HepG2 (cell line): Measurements from ENCODE around the gene ATP2B3. TPM values are rescaled to one million over a fixed set of nuclear protein-coding genes. Genes with fewer than 3 reads are reported as not detected.
A peak's percentile ranks its signal among the peaks of the same experiment; 100 is the strongest.

Experiments
- ATAC-seq: fragments of 200-7000 bp; cut with Tn5 transposase; 3 replicates; pipeline ENCODE4 v1.9.1; 2020; ENCODE audit warnings: mild to moderate bottlenecking, moderate library complexity
- BruUV-seq: library from RNA; stranded (reverse); fragments of 400-500 nt; replicated peaks from 2 replicates; lab custom pipeline; 2021; lab: Mats Ljungman, UMichigan
- CTCF ChIA-PET: fragments of 300-600 bp; formaldehyde crosslinking; extraction: SDS; loops from one replicate; lab custom pipeline; 2021; ENCODE audit warnings: low total read pairs, inconsistent platforms, low intra/inter-chr PET ratio; lab: Yijun Ruan, JAX
- POLR2A ChIA-PET: fragments of 350-600 bp; sonication (Branson Sonifier 250); formaldehyde crosslinking; loops from one replicate; lab custom pipeline; 2020; ENCODE audit warnings: antibody characterized with exemption, inconsistent platforms; lab: Yijun Ruan, JAX
- DNase-seq: peaks from one replicate; pipeline ENCODE4 v3.0.0-alpha.2; 2015; ENCODE audit warnings: low spot score
- FAIRE-seq: peaks from 3 replicates; lab custom pipeline; 2011; peaks lifted over from hg19 to GRCh38; lab: Jason Lieb, UNC
- H2AFZ ChIP-seq: one replicate; pipeline ENCODE4 v1.6.1; 2011; ENCODE audit warnings: low read length, inconsistent platforms
- H3K27ac ChIP-seq: fragments of 300-600 bp; 3 replicates; pipeline ENCODE4 v1.8.0; 2011; ENCODE audit warnings: mixed run types, mild to moderate bottlenecking, mixed read lengths, low read length, inconsistent platforms; ENCODE audit not compliant: insufficient read depth; ENCODE audit errors: extremely low read length
- H3K27me3 ChIP-seq, 2 experiments: fragments of 200-600 bp in 1 of 2; 2 replicates in 1 of 2; 3 replicates in 1 of 2; pipeline versions ENCODE4 v1.6.0 to v1.8.0; 2011; ENCODE audit warnings: low read length in 2 of 2, mild to moderate bottlenecking in 2 of 2, moderate library complexity in 2 of 2, inconsistent platforms in 1 of 2; ENCODE audit not compliant: insufficient read depth in 2 of 2, control insufficient read depth in 1 of 2
- H3K36me3 ChIP-seq, 2 experiments: fragments of 200-600 bp in 1 of 2; replicated peaks in 1 of 2; 2 replicates in 1 of 2; 3 replicates in 1 of 2; pipeline versions ENCODE4 v1.5.1 to v1.8.0; 2011; ENCODE audit warnings: low read length in 2 of 2, inconsistent platforms in 1 of 2; ENCODE audit not compliant: insufficient read depth in 2 of 2, control insufficient read depth in 1 of 2
- H3K4me1 ChIP-seq: 2 replicates; pipeline ENCODE4 v1.5.1; 2012; ENCODE audit warnings: low read length, inconsistent platforms; ENCODE audit not compliant: insufficient read depth
- H3K4me2 ChIP-seq: 2 replicates; pipeline ENCODE4 v1.6.0; 2011; ENCODE audit warnings: low read depth, low read length, inconsistent platforms
- H3K4me3 ChIP-seq, 3 experiments: fragments of 200-600 bp in 1 of 3; sonication (generic), shearing (Covaris generic) in 1 of 3; replicated peaks in 1 of 3; 2 replicates each; pipeline ENCODE4 v1.5.1; 2011 to 2016; ENCODE audit warnings: low read length in 3 of 3, inconsistent platforms in 2 of 3, low read depth in 2 of 3, mild to moderate bottlenecking in 2 of 3, control low read depth in 1 of 3, mixed read lengths in 1 of 3; ENCODE audit not compliant: insufficient read depth in 1 of 3
- H3K79me2 ChIP-seq: one replicate; pipeline ENCODE4 v1.6.1; 2011; ENCODE audit warnings: low read length, inconsistent platforms; ENCODE audit not compliant: insufficient read depth
- H3K9ac ChIP-seq: 2 replicates; pipeline ENCODE4 v1.6.0; 2011; ENCODE audit warnings: mild to moderate bottlenecking, low read depth, low read length, inconsistent platforms; ENCODE audit not compliant: insufficient read depth
- H3K9me3 ChIP-seq: 2 replicates; pipeline ENCODE4 v1.5.1; 2012; ENCODE audit warnings: mild to moderate bottlenecking, low read length
- H4K20me1 ChIP-seq: 2 replicates; pipeline ENCODE4 v1.6.0; 2011; ENCODE audit warnings: inconsistent platforms, mild to moderate bottlenecking, low read length, moderate library complexity; ENCODE audit not compliant: insufficient read depth
- FOXP1 ChIP-seq, 2 experiments: fragments of 450-650 bp in 1 of 2; IDR thresholded peaks; 2 replicates each; pipeline ENCODE4 v1.6.1; 2017 to 2018; ENCODE audit warnings: antibody characterized with exemption in 1 of 2
- HHEX ChIP-seq: IDR thresholded peaks from 2 replicates; pipeline ENCODE4 v1.6.1; 2016; ENCODE audit warnings: control low read depth
- HOMEZ ChIP-seq: IDR thresholded peaks from 2 replicates; pipeline ENCODE4 v1.6.1; 2016; ENCODE audit warnings: low read depth
- STAG1 ChIP-seq: sonication (generic); formaldehyde crosslinking; IDR thresholded peaks from 2 replicates; pipeline ENCODE4 v1.4.0; 2020; ENCODE audit warnings: missing genetic modification reagents
- ZNF281 ChIP-seq: sonication (generic); formaldehyde crosslinking; IDR thresholded peaks from 2 replicates; pipeline ENCODE4 v1.4.0; 2020; ENCODE audit warnings: missing genetic modification reagents, borderline replicate concordance
- WGBS: methylation state at CpG from one replicate; pipeline ENCODE4 v1.1.6; 2017; ENCODE audit warnings: low lambda C conversion rate; 5-methylcytosine and 5-hydroxymethylcytosine counted together
- in situ Hi-C: cut with HindIII; loops from 2 replicates; pipeline ENCODE4 v1.10.0; 2017; ENCODE audit warnings: low pct_unique_long_range_greater_than_20kb; ENCODE audit not compliant: extremely low pct_ligation_motif_present
- intact Hi-C: fragments of 100-400 bp; cut with micrococcal nuclease; formaldehyde crosslinking; loops from one replicate; pipeline ENCODE4 v1.10.0; 2022; ENCODE audit not compliant: unreplicated experiment
- polyA plus RNA-seq, 8 experiments: library from polyadenylated mRNA; depleted of rRNA in 3 of 8; stranded (reverse) in 7 of 8; unstranded in 1 of 8; fragments of >200 nt; fragmentation: Illumina TruSeq in 4 of 8; extraction: Trizol in 4 of 8; gene quantifications; 2 replicates each; pipeline versions ENCODE4 v1.2.1 to v1.2.3, GENCODE V29; 2011 to 2016; ENCODE audit warnings: low read depth in 4 of 8, missing spikeins in 1 of 8, mixed read lengths in 1 of 8; ENCODE audit not compliant: insufficient read depth in 1 of 8
- total RNA-seq, 5 experiments: library from RNA; depleted of rRNA; stranded (reverse); fragments of >200 nt; fragmentation: Illumina TruSeq; extraction: Trizol; gene quantifications; 2 replicates each; pipeline ENCODE4 v1.2.3, GENCODE V29; 2016; ENCODE audit warnings: low read depth in 1 of 5

The ATP2B3 gene
- total and polyA plus RNA-seq, 2 of the 13 experiments (the other 11 are each of a cell fraction or from before 2014, with no cell fraction given): not detected

GRCh38 chrX:153565996-153566580 lies 48.6 kb downstream of the ATP2B3 start:
- no peaks in the 10 kb centered on the region for H3K9me3 ChIP-seq
- no peaks in the 10 kb centered on the region for H3K36me3 ChIP-seq
- H3K4me3 ChIP-seq: peak overlapping the region in 1 of 3 experiments; percentile 23; a peak in 1 of 6 replicates
- no peak overlapping the region for H3K9ac ChIP-seq
- no TSS peak for BruUV-seq
- no peaks in the 10 kb centered on the region for H3K79me2 ChIP-seq
- H3K4me1 ChIP-seq: peaks cover 11% of the 10 kb centered on the region
- H3K27ac ChIP-seq: no peak overlapping the region
- FAIRE-seq (no peak), DNase-seq (no peak), ATAC-seq (peak; percentile 43)
- intact Hi-C loops (no loop called here), in situ Hi-C loops (no loop called here)
- H4K20me1 ChIP-seq: no peaks in the 10 kb centered on the region
- ChIA-PET POLR2A (no interaction called here), CTCF (no interaction called here)
- TF ChIP-seq FOXP1 (IDR thresholded peaks at IDR 0.05) (no peak), FOXP1 (CRISPR knock-in tag; IDR thresholded peaks at IDR 0.05) (no peak), HOMEZ (no peak), HHEX (CRISPR knock-in tag) (no peak), ZNF281 (CRISPR knock-in tag) (peak; percentile 20; the same call in 1 of the 2 replicates), STAG1 (CRISPR knock-in tag) (0 out of 2 replicates have a peak, but pooled peaks have one; percentile 5)
- no peak overlapping the region for H2AFZ ChIP-seq
- WGBS: 0% methylated on average over 1 of the region's 9 CpGs
- H3K4me2 ChIP-seq: peak overlapping the region; percentile 12; the same call in 1 of the 2 replicates
- H3K27me3 ChIP-seq: peaks cover 2 to 34% of the 10 kb centered on the region in 2 experiments; a peak in 3 of 5 replicates
